PC-9 (cell line): Measurements from ENCODE around the gene RNF7.

Experiments used
- CTCF ChIP-seq: fragments of 200-600 bp; sonication (generic); conservative IDR thresholded peaks from 2 replicates; pipeline ENCODE4 v1.6.1; 2017; ENCODE audit warnings: mixed run types, antibody characterized with exemption, mild to moderate bottlenecking, moderate library complexity
- EZH2 ChIP-seq: fragments of 200-600 bp; sonication (generic); IDR thresholded peaks from 2 replicates; pipeline ENCODE4 v1.8.0; 2017; ENCODE audit warnings: antibody characterized with exemption, low read depth

- TF ChIP-seq CTCF (no peak), EZH2 (no peak)
Observed at GRCh38 chr3:141754032-141754431, 15.9 kb downstream of the RNF7 start.
